Measurements from ENCODE around the gene PRKCE.

- TF ChIP-seq CTCF (IDR thresholded peaks at IDR 0.05; ENCODE audit: low read depth, low read length, missing input control) (no peak), REST (IDR thresholded peaks at IDR 0.05) (no peak)
Measured at GRCh38 chr2:46117379-46117778, 465.9 kb downstream of the PRKCE start.

Measured in liver (tissue), 2 donors.